Duodenal mucosa (tissue), 2 donors: ENCODE measurements around the gene KIF6.
"Not testable (repeated sequence)": the region's sequence is repeated elsewhere in the genome, so short reads cannot be mapped to it uniquely, and the experiment has no call there.

Experiments
- H3K27ac ChIP-seq: one replicate; pipeline ENCODE4 v1.7.0; 2013; ENCODE audit warnings: low read depth, low read length
- H3K27me3 ChIP-seq, 2 donors: one replicate each; pipeline ENCODE4 v1.7.0; 2013; ENCODE audit warnings: low read length in 2 of 2, control low read depth in 1 of 2; ENCODE audit not compliant: insufficient read depth in 2 of 2, control insufficient read depth in 1 of 2
- H3K36me3 ChIP-seq, 2 donors: one replicate each; pipeline ENCODE4 v1.7.0; 2013; ENCODE audit warnings: low read length in 2 of 2, control low read depth in 1 of 2; ENCODE audit not compliant: insufficient read depth in 2 of 2, control insufficient read depth in 1 of 2
- H3K4me1 ChIP-seq, 2 donors: one replicate each; pipeline ENCODE4 v1.7.0; 2013; ENCODE audit warnings: low read length in 2 of 2, control low read depth in 1 of 2; ENCODE audit not compliant: insufficient read depth in 2 of 2, control insufficient read depth in 1 of 2
- H3K4me3 ChIP-seq, 2 donors: one replicate each; pipeline ENCODE4 v1.7.0; 2013; ENCODE audit warnings: low read length in 2 of 2, low read depth in 1 of 2
- H3K9ac ChIP-seq, 2 donors: one replicate each; pipeline ENCODE4 v1.7.0; 2013; ENCODE audit warnings: low read length in 2 of 2, low read depth in 1 of 2
- H3K9me3 ChIP-seq, 2 donors: one replicate each; pipeline ENCODE4 v1.7.0; 2013; ENCODE audit warnings: low read length in 2 of 2, control low read depth in 1 of 2; ENCODE audit not compliant: control insufficient read depth in 1 of 2

The KIF6 gene

DNA sequence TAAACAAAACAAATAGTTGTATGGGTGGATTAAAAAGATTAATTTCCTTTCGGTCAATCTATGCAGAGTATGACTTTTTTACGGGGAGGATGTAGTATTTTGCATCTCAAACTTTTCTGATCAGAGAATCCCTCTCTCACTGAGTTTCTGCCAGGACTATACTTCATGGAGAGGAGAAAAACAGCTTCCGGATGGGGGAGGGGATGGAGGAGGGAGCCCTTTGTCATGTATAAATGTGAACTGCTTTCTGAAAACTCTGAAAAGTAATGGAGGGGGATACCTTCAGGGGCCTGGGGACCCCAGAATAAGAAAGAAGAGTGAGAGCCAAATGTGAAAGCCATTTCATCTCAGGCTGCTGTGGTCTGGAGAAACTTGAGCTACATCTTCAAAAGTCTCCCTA, 229.6 kb downstream of the KIF6 start:
- H3K4me1 ChIP-seq = no peaks in the 10 kb centered on the region
- no peaks in the 10 kb centered on the region for H3K9me3 ChIP-seq
- H3K27ac ChIP-seq = no peak overlapping the region
- H3K27me3 ChIP-seq = peaks cover 2 to 4% of the 10 kb centered on the region in 2 donors
- no peak overlapping the region for H3K9ac ChIP-seq
- no peak overlapping the region for H3K4me3 ChIP-seq
- H3K36me3 ChIP-seq = no peaks in the 10 kb centered on the region

DNA sequence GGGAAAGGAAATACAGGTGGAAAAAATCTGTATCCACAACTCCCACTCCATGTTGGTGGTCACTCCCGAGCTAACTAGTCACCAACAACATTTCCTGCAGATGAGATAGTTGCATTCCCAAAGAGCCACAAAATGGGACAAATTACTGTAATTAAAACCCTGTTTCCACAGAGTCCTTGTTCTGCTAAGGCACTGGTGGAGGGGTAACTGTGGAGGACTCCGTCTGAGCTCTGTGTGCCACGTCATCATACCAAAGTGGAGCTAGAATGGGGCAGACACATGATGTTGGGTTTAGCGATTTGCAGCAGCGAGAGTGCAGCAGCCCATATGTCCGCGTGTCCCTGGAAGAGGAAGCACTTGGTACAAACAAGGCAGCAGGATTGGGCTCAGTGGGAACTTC, 230.2 kb downstream of the KIF6 start:
- Histone ChIP-seq H3K9ac (no peak overlapping the region), H3K27ac (no peak overlapping the region), H3K36me3 (no peaks in the 10 kb centered on the region), H3K4me1 (no peaks in the 10 kb centered on the region), H3K9me3 (no peaks in the 10 kb centered on the region), H3K27me3 (peaks cover 2 to 4% of the 10 kb centered on the region in 2 donors), H3K4me3 (no peak overlapping the region)

DNA sequence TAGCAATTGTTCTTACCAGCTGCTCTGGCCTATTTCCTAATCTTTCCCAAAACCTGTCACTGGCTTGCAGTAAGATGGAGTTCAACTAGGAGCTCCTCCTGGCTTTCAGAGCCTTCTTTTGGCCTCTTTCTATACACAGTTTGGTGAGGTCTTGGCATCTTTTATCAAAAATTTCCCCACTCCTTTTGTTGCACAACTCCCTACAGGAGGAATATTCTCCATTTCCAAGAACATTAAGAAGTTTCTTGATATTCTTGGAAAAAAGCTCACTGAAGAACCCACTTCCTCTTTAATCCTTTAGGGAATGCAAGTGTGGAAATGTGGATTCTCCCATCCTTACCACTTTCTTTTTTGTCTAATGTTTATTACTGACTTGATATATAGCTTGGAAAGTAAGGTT, 231.4 kb downstream of the KIF6 start:
- Histone ChIP-seq H3K27me3 (peaks cover 0 to 2% of the 10 kb centered on the region in 2 donors), H3K9me3 (no peaks in the 10 kb centered on the region), H3K4me1 (no peaks in the 10 kb centered on the region), H3K27ac (no peak overlapping the region), H3K9ac (no peak overlapping the region), H3K4me3 (no peak overlapping the region), H3K36me3 (no peaks in the 10 kb centered on the region)

DNA sequence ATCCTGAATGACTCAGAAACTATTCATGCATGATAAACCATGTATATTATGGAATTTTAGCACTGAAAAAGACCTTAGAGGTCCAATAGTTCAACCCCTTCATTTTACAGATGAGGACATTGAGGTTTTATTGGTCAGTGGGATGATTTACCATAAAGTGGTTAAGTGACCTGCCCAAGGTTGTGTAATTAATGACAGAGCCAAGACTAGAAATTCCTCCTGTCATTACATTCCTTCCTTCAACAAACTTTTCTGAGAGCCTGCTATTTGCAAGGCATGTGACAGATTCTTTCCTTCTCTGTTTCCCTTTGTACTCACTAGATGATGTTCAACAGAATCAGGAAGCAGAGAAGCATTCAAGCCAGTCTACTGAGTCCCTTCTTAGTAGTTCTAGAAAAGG, 232.0 kb downstream of the KIF6 start:
- no peak overlapping the region for H3K27ac ChIP-seq
- H3K36me3 ChIP-seq = no peaks in the 10 kb centered on the region
- H3K4me3 ChIP-seq = no peak overlapping the region
- H3K27me3 ChIP-seq = peaks cover 0 to 2% of the 10 kb centered on the region in 2 donors
- no peaks in the 10 kb centered on the region for H3K4me1 ChIP-seq
- H3K9me3 ChIP-seq = no peaks in the 10 kb centered on the region
- H3K9ac ChIP-seq = no peak overlapping the region

DNA sequence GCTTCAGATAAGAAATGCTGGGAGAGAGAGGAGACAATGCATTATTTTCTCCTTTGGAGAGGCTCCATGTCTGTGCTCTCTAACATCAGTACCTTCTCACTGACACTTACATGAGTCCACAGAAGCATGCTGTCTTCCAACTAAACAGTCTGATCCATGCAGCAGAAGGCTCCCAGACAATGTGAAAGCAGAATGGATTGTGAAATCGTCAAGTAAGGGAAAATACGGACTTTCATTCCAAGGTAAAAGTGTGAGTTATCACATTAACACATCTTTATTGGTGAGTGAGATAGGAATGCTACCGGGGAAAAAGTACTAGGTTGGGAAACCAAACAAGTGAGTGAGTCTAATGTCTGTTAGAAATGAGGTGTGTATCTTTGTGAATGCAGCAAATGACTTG, 235.1 kb downstream of the KIF6 start:
- Histone ChIP-seq H3K27ac (no peak overlapping the region), H3K9me3 (no peaks in the 10 kb centered on the region), H3K4me1 (no peaks in the 10 kb centered on the region), H3K36me3 (no peaks in the 10 kb centered on the region), H3K27me3 (no peaks in the 10 kb centered on the region), H3K4me3 (no peak overlapping the region), H3K9ac (no peak overlapping the region)

DNA sequence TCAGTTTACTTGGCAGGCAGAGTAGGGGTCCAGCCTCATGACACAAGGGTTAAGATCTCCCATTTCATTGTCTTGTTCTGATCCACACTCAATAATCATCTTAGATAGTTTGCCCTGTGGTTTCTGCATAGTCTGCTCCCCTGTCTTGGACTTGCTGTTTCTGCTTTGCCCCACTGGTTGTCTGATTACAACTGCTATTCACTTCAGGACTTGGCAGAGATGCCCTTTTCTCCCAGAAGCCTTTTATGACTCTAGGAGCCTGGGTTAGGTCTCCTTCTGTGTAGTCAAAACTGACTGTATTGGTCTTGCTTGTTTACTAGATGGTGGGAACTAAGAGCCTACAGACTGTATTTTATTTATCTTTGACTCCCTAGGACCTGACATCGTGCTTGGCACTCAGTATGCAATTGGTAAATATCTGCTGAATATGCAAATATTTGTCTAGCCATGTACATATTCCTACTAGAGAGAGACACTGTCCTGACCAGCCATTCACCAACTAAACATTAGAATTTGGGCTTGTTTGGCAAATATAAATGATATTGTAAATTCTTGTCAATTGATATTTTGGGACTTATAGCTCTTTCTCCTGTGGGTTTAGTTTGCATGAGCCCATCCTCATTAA, 236.8 kb downstream of the KIF6 start:
- H3K9me3 ChIP-seq = no peaks in the 10 kb centered on the region
- H3K9ac ChIP-seq = no peak overlapping the region
- no peaks in the 10 kb centered on the region for H3K36me3 ChIP-seq
- no peaks in the 10 kb centered on the region for H3K4me1 ChIP-seq
- no peak overlapping the region for H3K27ac ChIP-seq
- H3K27me3 ChIP-seq = no peaks in the 10 kb centered on the region
- no peak overlapping the region for H3K4me3 ChIP-seq

DNA sequence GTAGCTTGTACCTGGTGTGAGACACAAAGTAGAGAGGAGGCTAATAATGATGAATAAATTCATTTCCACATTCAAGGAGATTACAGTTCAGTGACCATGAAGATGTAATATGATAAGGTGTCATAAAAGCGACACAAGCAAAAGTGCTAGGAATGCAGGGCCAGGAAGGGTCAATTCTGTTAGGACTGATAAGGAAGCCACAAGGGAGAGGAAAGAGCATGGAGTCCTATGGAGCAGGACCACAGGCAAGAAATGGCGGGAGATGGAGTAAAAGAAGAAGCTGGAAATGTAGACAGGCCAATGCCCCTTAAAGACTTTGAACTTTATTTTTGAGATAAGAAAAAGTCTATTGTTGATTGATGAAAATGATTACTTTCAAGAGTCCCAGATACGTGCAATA, 240.9 kb downstream of the KIF6 start:
- Histone ChIP-seq H3K27ac (no peak overlapping the region), H3K4me3 (no peak overlapping the region), H3K4me1 (no peaks in the 10 kb centered on the region), H3K9me3 (no peaks in the 10 kb centered on the region), H3K36me3 (no peaks in the 10 kb centered on the region), H3K9ac (no peak overlapping the region), H3K27me3 (peaks cover 0 to 4% of the 10 kb centered on the region in 2 donors)

DNA sequence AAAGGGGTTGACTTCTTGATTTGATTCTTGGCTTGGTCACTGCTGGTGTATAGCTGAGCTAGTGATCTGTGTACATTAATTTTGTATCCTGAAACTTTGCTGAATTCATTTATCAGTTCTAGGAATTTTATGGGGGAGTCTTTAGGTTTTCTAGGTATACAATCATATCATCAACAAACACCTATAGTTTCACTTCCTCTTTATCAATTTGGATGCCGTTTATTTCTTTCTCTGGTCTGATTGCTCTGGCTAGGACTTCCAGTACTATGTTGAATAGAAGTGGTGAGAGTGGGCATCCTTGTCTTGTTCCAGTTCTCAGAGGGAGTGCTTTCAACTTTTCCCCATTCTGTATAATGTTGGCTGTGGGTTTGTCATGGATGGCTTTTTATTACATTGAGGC, 245.4 kb downstream of the KIF6 start:
- H3K27me3 ChIP-seq, H3K4me3 ChIP-seq, H3K9me3 ChIP-seq, H3K36me3 ChIP-seq, H3K4me1 ChIP-seq, H3K9ac ChIP-seq, H3K27ac ChIP-seq: not testable (repeated sequence)

DNA sequence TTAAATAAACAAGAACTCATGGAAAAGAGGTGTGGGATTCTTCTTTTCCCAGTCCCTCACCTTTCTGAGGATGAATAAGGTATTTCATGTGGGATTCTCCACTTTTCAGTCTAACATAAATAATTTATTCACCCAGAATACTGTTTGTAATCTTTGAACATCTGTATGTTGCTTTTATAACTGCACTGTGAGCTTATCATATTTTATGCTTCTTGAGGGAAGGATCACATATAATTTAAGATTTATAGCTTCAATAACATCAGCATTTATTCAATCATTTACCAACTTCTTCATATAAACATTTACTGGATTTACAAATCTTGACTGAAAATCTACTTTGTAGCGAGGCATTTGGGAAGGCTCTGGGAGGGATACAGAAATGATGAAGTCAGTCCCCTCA, 248.5 kb downstream of the KIF6 start:
- H3K27ac ChIP-seq = no peak overlapping the region
- H3K9ac ChIP-seq = no peak overlapping the region
- no peaks in the 10 kb centered on the region for H3K36me3 ChIP-seq
- no peaks in the 10 kb centered on the region for H3K4me1 ChIP-seq
- H3K4me3 ChIP-seq = no peak overlapping the region
- no peaks in the 10 kb centered on the region for H3K27me3 ChIP-seq
- no peaks in the 10 kb centered on the region for H3K9me3 ChIP-seq

DNA sequence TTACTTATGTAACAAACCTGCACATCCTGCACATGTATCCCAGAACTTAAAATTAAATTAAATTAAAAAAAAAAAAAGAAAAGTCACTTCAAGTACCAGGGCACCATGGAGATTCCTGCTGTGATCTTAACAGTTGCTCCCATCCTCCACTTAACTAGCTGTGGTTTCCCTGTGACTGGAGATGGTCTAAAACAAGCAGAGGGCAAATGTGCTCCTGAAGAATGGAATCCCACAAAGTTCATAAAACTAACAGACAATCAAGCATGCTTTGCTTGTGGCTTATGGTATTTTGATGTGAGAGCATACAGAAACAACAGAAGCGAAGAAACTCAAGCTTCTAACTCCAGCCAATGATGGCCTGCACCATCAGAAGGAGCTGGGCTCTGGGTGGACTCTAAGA, 249.1 kb downstream of the KIF6 start:
- Histone ChIP-seq H3K4me3 (no peak overlapping the region), H3K9me3 (no peaks in the 10 kb centered on the region), H3K4me1 (no peaks in the 10 kb centered on the region), H3K27ac (no peak overlapping the region), H3K36me3 (no peaks in the 10 kb centered on the region), H3K27me3 (no peaks in the 10 kb centered on the region), H3K9ac (no peak overlapping the region)
